HL-60/S4 treated with phorbol 12-myristate 13-acetate at 8.2 ng/mL for 4 days and 3 days (cell line): ENCODE results near the gene PRXL2C.
"Not testable (repeated sequence)": the region's sequence is repeated elsewhere in the genome, so short reads cannot be mapped to it uniquely, and the experiment has no call there.

Experiments used
- in situ Hi-C: fragments of 300-500 bp; cut with MboI; formaldehyde crosslinking; loops from 2 replicates; pipeline ENCODE4 v1.15.0; 2022; ENCODE audit warnings: low sequenced_read_pairs

PRXL2C gene

DNA sequence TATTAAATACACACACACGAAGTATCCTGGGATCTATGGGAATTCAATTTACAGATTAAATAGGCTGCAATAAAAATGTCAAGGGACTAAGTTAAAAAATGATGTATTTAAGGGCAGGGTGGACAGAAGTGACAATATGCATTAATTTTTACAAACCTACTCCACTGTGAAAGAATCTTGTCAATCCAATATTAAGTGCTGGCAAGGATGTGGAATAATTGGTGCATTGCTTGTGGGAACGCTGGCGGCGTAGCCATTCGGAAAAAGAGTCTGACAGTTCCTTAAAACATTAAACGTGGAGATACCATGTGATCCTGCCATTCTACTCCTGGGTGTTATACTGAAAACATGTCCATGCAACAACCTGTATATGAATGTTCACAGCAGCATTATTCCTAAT lies 39.7 kb downstream of the PRXL2C start:
- in situ Hi-C loops, result no loop called here

DNA sequence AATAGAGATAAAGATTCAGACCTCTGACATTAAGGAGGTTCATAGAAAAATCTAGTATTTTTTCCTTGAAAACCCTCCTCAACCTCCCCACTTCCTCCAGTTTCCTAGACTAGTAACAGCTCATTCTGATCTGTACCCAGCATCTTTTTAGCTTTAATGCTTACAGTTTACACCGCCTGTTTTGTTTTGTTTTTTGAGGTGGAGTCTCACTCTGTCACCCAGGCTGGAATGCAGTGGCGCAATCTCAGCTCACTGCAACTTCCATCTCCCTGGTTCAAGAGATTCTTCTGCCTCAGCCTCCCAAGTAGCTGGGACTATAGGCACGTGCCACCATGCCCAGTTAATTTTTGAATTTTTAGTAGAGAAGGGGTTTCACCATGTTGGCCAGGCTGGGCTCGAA lies 40.5 kb downstream of the PRXL2C start:
- in situ Hi-C loops, result not testable (repeated sequence)

DNA sequence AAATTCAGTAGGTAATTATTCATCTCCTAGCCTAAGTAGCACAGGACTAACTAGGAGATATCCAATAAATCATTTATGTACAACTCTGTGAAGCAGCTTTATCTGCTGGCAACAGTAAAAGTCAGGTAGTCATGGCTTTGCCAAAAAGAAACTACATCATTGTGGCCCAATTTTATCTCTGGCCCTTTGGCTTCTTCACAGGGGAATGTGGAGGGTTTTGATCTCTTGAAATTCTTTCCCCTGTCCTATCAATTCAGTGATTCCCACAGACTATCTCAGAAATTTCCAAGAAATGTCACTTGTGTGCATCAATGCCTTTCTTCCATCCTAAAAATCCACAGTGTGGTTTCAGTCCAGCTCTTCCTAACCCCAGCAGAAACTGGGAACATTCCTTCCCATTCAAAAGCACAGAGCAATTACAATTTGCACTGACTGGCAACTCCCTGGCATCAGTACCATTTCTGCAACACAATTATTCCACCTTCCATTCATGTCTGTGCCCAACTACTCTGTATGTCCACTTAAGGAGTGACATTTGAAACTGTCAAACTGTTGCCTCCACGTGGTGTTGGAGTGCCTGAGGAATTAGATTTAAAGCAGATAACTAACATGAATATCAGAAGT lies 42.0 kb downstream of the PRXL2C start:
- in situ Hi-C loops, result no loop called here

DNA sequence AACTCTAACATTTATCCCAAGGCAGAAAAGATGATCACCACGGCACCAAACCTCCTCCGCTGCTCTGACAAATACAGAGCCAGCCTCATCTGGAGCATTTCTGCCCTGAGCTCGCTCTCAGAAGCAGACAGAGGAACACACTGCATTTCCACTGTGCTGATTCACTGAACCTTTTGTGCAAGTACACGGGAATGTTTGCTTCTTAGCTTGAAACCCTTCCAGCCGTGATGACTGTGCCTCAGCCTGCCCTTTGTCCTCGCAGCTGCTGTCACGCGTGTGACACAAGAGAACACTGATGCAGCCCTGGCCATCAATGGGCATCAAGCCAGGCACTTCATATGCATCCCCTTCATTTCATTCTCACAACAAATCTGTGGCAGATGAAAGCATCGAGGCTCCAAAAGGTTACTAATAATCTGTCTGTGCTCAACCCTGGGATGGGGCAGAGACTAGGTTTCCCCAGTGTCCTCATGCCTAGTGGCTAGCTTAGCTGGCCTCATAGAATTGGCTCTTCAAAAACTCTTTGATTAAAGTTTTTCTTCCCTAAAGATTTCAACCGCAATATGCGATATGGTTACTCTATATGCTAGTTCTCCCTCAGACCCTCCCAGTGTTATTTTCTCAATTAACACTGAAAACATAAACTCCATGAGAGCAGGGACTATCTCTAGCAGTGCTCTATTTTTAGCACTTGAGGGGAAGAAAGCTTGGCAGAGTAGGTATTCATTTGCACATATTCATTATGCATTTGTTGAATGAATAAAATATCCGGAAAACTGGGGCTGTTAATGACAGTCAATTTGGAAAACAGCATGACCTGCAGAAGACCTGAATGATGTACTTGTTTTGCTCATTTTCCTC lies 42.8 kb downstream of the PRXL2C start:
- in situ Hi-C loops, result no loop called here

DNA sequence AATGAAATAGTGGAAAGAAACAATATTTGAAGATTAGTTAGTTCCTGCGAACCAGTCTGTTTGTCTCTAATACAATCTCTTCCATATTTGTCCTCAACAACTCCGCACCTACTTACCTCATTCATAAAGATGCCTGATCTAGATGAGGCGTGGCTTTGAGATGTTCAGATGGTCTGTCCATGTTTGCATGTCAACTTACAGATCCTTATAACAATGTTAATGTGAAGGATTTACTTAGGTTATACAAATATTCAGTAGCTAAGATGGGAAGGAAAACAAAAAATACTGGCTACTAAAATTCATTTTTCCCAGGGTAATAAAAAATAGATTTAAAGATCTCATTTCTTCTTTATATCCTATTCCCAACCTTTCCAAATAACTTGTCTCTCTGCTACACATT lies 43.8 kb downstream of the PRXL2C start:
- in situ Hi-C loops, result no loop called here

DNA sequence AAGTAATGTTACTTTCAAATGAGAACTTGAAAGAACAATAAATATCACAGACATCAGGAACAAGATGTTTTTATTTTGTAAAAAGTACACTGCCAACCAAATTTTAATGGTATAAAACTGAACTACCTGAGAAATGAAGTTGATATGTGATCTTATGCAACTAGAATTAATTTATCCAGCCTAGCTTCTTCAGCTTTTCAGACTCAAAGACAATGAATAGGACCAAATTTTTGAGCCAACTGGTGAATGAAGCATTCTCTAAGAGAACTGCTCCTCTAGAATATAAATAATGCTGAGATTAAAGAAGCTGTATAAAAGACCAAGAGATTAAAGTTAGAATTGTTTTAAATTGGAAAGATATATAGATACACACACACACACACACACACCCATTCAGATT lies 45.4 kb downstream of the PRXL2C start:
- in situ Hi-C loops, result no loop called here

DNA sequence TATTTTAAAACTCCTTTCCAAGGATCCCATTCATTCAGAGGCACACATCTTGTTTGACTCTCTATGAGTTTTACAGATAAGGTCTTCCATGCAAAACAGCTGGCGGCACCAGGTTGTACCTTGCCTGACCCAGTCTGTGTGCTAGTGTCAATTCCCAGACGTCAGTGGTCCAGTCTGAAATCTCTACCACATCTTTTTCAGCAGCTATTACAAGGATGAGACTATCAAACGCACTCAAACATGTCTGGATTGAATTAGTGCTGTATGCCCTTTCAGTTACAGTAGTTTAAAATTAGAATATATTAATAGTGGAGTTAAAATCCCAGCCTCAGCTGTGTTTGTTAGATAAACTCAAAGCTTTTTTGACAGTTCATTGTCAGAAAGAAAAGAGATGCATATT lies 47.1 kb downstream of the PRXL2C start:
- in situ Hi-C loops, result no loop called here

DNA sequence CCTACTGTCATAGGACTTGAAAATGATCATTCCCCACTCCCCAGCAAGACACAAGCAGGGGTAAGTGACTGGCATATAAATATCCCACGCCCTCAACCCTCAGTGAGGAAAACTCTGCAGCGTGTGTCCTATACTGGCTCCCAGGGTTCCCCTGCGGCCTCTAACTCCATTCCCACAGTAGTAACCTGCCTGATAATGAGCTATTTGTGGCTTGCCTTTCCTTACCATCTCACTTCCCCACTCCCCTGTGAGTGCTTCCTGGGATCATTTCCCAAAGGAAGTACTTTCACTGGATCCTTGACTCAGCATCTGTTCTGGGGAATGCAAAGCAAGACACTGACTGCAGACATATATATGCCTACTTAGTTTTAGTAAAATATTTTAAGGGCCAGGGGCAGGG lies 49.8 kb downstream of the PRXL2C start:
- in situ Hi-C loops, result no loop called here

DNA sequence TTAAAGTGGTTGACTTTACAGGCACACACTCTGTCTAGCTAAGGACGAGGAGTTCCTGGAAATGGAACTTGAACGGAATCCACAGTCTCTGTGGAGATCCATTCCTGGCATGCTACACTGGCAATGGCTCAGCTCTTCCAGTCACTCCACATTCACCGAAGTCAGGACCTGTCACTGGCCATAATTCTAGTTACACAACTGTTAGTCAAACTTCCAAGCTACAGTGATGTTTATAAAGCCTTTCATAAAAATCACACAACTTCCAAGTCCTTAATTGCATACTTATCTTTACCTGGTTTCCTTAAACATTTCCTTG lies 51.2 kb downstream of the PRXL2C start:
- in situ Hi-C loops, result no loop called here

DNA sequence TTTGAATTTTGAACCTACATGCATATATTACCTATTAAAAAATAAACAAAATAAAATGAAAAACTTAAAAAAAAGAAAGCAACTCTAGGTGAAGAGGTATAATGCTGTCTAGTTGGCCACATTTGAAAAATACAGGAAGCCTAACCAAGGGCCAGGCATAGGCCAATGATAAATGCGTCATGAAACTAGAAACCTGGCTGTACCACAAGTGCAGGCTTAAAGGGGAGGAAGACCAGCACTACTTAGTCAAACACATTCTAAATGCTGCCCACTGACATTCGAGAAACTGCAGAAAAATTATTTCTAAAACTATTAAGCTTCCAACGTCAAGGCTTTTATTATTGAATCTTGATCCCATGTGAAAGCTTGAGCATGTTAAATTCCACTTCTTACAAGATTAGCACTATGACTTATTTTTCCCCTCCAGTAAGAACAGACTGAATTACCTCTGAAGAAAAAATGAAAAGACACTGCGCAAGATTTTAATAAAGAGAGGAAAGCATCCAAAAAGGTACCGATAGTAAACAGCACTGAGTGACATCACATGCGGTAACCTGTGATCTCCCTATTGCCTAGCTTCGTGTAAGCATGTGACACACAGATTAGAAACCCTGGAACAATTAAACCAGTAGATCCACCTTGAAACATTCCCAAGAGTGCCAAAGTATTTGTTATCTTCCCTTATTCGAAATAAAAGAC lies 51.7 kb downstream of the PRXL2C start:
- in situ Hi-C loops, result no loop called here

DNA sequence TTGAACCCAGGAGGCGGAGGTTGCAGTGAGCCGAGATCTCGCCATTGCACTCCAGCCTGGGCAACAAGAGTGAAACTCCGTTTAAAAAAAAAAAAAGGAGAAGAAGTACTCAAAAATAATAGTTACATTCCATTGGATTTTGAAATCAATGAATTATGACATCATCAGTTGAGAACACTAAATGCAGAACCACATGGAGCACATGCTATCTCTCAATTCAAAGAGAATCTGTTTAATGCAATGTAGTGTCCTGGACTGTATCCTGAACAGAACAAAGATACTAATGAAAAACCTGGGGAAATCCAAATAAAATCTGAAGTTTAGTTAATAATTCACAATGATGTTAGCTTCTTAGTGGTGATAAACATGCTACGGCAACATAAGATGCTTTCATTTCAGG lies 55.8 kb downstream of the PRXL2C start:
- in situ Hi-C loops, result no loop called here

DNA sequence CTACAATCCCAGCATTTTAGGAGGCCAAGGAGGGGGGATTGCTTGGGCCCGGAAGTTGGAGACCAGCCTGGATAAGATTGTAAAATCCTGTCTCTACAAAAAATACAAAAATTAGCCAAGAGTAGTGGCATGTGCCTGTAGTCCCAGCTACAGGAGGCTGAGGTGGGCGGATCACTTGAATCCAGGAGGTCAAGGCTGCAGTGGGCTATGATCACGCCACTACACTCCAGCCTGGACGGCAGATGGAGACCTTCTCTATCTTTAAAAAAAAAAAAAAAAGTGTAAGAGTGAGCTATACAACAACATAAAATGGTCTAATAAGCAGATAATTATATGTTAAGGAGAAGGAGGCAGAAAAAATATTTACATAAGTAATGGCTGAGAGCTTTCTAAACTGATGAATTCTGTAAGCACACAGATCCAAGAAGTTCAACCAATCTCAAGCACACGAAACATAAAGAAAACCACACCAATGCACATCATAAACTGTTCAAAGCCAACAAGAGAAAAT lies 58.5 kb downstream of the PRXL2C start:
- in situ Hi-C loops, result no loop called here
